ENCODE measurements around the gene IFIT3.
A peak's percentile ranks its signal among the peaks of the same experiment; 100 is the strongest.

Gene IFIT3, protein sequence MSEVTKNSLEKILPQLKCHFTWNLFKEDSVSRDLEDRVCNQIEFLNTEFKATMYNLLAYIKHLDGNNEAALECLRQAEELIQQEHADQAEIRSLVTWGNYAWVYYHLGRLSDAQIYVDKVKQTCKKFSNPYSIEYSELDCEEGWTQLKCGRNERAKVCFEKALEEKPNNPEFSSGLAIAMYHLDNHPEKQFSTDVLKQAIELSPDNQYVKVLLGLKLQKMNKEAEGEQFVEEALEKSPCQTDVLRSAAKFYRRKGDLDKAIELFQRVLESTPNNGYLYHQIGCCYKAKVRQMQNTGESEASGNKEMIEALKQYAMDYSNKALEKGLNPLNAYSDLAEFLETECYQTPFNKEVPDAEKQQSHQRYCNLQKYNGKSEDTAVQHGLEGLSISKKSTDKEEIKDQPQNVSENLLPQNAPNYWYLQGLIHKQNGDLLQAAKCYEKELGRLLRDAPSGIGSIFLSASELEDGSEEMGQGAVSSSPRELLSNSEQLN

DNA sequence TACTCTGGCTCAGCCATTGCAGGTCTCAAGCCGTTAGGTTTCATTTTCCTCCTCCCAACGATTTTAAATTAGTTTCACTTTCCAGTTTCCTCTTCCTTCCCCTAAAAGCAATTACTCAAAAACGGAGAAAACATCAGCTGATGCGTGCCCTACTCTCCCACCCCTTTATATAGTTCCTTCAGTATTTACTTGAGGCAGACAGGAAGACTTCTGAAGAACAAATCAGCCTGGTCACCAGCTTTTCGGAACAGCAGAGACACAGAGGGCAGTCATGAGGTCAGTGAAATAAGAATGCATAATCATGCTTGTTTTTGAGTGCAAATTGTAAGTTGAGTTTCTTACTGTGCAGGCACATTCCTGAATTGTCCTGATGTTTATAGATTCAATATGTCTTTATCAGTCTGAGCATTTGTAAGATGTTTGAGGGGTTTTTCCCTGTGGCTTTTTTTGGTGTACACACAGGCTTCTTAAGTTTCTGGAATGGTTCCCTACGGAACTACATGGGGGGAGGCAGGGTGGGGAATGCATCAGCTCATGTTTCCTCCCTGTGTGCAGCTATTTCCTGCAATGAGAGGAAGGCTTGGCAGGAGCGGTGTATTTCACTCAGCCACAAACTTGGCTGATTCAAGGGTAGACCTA, at the start of gene IFIT3:
Gene IFIT3, plus strand, starts transcription at position 195 of the 639 bp plus-strand sequence. Its CDS starts 77 bp downstream, at position 272.
- peak; percentile 91 for DNase-seq (ENCODE audit: extremely low read depth, low read depth)
- TF ChIP-seq, protein P1, sequence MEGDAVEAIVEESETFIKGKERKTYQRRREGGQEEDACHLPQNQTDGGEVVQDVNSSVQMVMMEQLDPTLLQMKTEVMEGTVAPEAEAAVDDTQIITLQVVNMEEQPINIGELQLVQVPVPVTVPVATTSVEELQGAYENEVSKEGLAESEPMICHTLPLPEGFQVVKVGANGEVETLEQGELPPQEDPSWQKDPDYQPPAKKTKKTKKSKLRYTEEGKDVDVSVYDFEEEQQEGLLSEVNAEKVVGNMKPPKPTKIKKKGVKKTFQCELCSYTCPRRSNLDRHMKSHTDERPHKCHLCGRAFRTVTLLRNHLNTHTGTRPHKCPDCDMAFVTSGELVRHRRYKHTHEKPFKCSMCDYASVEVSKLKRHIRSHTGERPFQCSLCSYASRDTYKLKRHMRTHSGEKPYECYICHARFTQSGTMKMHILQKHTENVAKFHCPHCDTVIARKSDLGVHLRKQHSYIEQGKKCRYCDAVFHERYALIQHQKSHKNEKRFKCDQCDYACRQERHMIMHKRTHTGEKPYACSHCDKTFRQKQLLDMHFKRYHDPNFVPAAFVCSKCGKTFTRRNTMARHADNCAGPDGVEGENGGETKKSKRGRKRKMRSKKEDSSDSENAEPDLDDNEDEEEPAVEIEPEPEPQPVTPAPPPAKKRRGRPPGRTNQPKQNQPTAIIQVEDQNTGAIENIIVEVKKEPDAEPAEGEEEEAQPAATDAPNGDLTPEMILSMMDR (IDR thresholded peaks at IDR 0.05; ENCODE audit: low read depth, low read length), result no peak; the same call in 1 of the 2 replicates

DNA sequence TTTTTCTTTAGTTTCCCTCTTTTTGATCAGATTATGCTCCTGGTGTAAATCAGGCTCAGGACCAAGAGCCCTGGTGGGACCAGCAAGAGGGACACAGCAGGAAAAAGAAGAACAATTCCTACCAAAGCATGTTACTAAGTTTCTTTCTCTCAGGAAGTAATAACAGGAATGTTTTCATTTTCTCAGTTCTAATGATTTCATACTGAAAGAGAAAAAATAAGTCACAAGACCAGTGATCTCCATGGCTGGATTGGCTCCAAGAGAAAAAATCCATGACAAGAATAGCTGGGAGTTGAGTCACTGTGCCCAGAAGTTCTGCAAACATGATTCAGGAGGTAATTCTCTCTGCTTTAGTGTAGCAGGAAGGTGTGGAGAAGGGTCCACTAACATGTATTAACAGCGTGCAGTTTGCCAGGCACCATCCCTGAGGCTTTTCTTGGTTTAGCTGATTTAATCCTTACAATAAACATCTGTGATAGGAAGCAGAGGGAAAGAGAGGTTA, 49.7 kb upstream of the IFIT3 start:
- TF ChIP-seq, protein P1 (IDR thresholded peaks at IDR 0.05; ENCODE audit: low read depth, low read length), result no peak
- peak; percentile 76 for DNase-seq (ENCODE audit: extremely low read depth, low read depth)

DNA sequence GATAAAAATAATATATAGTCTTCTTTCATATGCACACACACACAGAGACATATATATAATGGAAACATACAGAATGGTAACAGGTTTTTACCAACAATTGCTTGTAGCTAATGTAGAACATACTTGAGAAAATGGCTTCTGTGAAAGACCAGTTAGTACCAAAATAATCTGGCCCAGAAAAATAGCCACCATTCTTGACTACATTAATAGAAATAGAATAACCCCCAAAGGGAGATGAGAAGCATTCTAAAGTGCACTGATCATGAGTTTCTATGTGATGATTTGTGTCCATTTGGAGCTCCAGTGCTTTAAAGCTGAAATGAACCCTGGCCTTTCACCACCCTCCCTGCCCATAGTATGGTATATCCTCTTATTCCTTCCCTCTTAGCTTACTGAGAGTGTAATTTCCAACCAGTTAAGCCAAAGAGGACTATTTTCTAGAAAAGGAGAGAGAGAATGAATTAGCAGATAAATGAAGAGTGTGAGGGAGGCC, 48.9 kb upstream of the IFIT3 start:
- no peak for DNase-seq (ENCODE audit: extremely low read depth, low read depth)
- TF ChIP-seq, protein P1 (IDR thresholded peaks at IDR 0.05; ENCODE audit: low read depth, low read length), result no peak

DNA sequence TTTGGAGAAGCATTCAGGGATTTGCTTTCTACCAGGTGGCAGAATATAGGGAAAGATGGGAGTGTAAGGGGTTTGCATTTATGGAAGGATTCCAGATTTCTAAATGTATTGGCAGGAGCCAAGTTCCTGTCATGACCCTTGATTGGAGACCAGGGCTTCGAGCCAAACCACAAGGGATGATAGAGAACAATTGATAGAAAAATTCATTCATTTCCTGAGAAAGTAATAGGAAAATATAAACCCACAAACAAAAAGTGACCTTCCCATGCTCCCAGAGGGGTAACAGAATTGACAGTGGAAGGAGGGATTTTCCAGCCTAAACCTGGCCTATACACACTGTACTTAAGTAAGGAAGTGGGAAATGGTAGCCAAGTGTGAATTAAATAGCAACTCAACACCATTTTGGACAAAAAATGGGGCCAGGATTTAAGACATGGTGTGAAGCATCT, 48.4 kb upstream of the IFIT3 start:
- TF ChIP-seq, protein P1 (IDR thresholded peaks at IDR 0.05; ENCODE audit: low read depth, low read length), result no peak
- DNase-seq (ENCODE audit: extremely low read depth, low read depth), result no peak

DNA sequence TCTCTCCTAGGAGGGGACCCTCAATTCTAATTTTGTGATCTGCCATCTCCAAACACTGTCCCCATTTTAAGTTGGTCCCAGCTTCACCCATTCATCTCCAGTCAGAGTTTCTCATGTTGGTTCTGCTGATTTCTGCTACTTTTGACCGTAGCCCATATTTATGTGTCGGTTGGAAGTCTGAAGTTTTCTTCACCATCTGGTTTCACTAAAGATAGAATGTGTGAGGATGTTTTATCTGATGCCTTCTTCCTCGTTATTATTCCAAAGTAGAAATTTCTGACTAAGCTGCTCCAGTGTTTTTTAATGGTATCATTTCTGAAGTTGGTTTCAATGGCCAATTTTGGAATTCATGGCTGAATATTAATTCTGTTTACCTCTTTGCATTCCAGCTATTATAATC, 47.3 kb upstream of the IFIT3 start:
- TF ChIP-seq, protein P1 (IDR thresholded peaks at IDR 0.05; ENCODE audit: low read depth, low read length), result no peak
- DNase-seq (ENCODE audit: extremely low read depth, low read depth), result no peak

DNA sequence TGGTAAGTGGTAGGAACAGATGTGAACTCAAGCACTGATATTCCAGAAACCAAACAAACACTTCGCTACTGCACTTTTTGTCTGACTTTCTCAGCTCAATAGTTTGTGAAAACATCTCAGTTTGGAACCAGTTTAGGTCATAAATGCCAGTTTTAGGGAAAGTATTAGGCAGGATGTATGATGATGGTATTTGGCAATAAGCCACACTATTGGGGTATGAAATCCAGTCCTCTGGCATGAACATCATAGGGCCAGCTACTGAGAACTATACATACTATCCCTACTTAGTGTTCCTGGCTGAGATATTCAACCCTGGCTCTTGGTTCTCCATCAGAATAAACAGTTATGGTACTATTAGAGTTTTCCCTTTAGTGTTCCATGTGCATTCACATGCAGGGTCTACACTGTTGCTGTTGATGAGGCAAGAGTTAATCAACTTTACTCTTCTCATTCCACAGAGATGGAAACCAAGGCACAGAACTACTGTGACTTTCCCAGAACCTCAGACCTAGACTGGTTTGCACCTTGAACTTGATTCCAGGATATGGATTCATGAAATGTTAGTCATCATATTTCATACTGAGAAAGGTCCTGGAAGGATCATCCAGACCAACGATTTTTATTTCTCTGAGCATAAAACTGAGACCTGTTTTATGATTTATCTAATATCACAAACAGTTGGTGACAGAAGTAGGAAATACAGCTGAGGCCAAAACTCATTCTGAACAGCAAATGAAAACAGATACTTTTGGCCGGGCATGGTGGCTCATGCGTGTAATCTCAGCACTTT, 46.0 kb upstream of the IFIT3 start:
- TF ChIP-seq, protein P1 (IDR thresholded peaks at IDR 0.05; ENCODE audit: low read depth, low read length), result no peak
- DNase-seq (ENCODE audit: extremely low read depth, low read depth), result no peak
